HK-2 (cell line): Measurements from ENCODE around the gene MRPS31.
"Not testable (repeated sequence)": the region's sequence is repeated elsewhere in the genome, so short reads cannot be mapped to it uniquely, and the experiment has no call there.

Experiments
- DNase-seq: peaks from one replicate; pipeline ENCODE4 v3.0.0-alpha.2; 2018; ENCODE audit not compliant: unreplicated experiment

Gene MRPS31

GRCh38 chr13:40762849-40763248 lies 8.1 kb downstream of the MRPS31 start:
- DNase-seq, result no peak

- DNase-seq, result no peak
Measured at GRCh38 chr13:40758811-40759210, 12.2 kb downstream of the MRPS31 start.

GRCh38 chr13:40756042-40756441 lies 14.9 kb downstream of the MRPS31 start:
- DNase-seq, result no peak

GRCh38 chr13:40755082-40755700 lies 15.8 kb downstream of the MRPS31 start:
- no peak for DNase-seq

GRCh38 chr13:40749327-40749726 lies 21.7 kb downstream of the MRPS31 start:
- DNase-seq, result no peak

GRCh38 chr13:40735232-40735548 lies 35.8 kb downstream of the MRPS31 start:
- DNase-seq, result not testable (repeated sequence)

- not testable (repeated sequence) for DNase-seq
Measured at GRCh38 chr13:40734536-40735231, 36.3 kb downstream of the MRPS31 start.

GRCh38 chr13:40732658-40733057 lies 38.3 kb downstream of the MRPS31 start:
- DNase-seq, result no peak

- DNase-seq, result no peak
Measured at GRCh38 chr13:40728595-40728994, 42.4 kb downstream of the MRPS31 start.

- DNase-seq, result not testable (repeated sequence)
Measured at GRCh38 chr13:40714433-40714832, 56.6 kb downstream of the MRPS31 start.

GRCh38 chr13:40706439-40706838 lies 64.6 kb downstream of the MRPS31 start:
- no peak for DNase-seq

- no peak for DNase-seq
Measured at GRCh38 chr13:40697711-40698110, 73.3 kb downstream of the MRPS31 start.

- DNase-seq, result no peak
Measured at GRCh38 chr13:40694426-40694825, 76.6 kb downstream of the MRPS31 start.

- no peak for DNase-seq
Measured at GRCh38 chr13:40692946-40693345, 78.0 kb downstream of the MRPS31 start.

GRCh38 chr13:40688781-40689180 lies 82.2 kb downstream of the MRPS31 start:
- no peak for DNase-seq

GRCh38 chr13:40682449-40683240 lies 88.3 kb downstream of the MRPS31 start:
- DNase-seq, result no peak

- DNase-seq, result no peak
Measured at GRCh38 chr13:40681341-40682146, 89.4 kb downstream of the MRPS31 start.

GRCh38 chr13:40680659-40681323 lies 90.2 kb downstream of the MRPS31 start:
- DNase-seq, result no peak

- no peak for DNase-seq
Measured at GRCh38 chr13:40679480-40679985, 91.5 kb downstream of the MRPS31 start.
